ENCODE results near the gene LHFPL5.

Gene LHFPL5

GRCh38 chr6:35765739-35766138 is 39.4 kb upstream of the LHFPL5 start:
- Histone ChIP-seq H3K79me2 (ENCODE audit: insufficient read depth, low read length) (no peaks in the 10 kb centered on the region), H3K4me1 (ENCODE audit: insufficient read depth, low read length) (no peaks in the 10 kb centered on the region), H3K9me3 (ENCODE audit: insufficient read depth, low read length, severe bottlenecking) (no peaks in the 10 kb centered on the region), H3K27ac (ENCODE audit: low read length) (no peak overlapping the region), H2AFZ (ENCODE audit: low read depth, low read length) (no peak overlapping the region), H3K36me3 (ENCODE audit: insufficient read depth, low read length) (no peaks in the 10 kb centered on the region), H3K27me3 (ENCODE audit: insufficient read depth, low read length, poor library complexity) (peaks cover 13% of the 10 kb centered on the region), H4K20me1 (ENCODE audit: insufficient read depth, low read length) (no peaks in the 10 kb centered on the region), H3K9ac (ENCODE audit: low read depth, low read length) (no peak overlapping the region), H3K4me3 (ENCODE audit: low read depth in 1 of 2, low read length in 2 of 2) (no peak overlapping the region), H3K4me2 (ENCODE audit: insufficient read depth, low read length) (no peak overlapping the region)
- no peak for DNase-seq
- TF ChIP-seq EZH2 (IDR thresholded peaks at IDR 0.05; ENCODE audit: borderline replicate concordance, low read depth, low read length, severe bottlenecking), result no peak
- TF ChIP-seq CTCF (IDR thresholded peaks at IDR 0.05; ENCODE audit: borderline replicate concordance, extremely low read depth, low read length, poor library complexity, severe bottlenecking), result no peak
- ATAC-seq (ENCODE audit: insufficient read depth, low read depth), result no peak

- peaks cover 4% of the 10 kb centered on the region for H3K27me3 ChIP-seq (ENCODE audit: insufficient read depth, low read length, poor library complexity)
- no peak overlapping the region for H3K4me3 ChIP-seq (ENCODE audit: low read depth in 1 of 2, low read length in 2 of 2)
- no peaks in the 10 kb centered on the region for H3K4me1 ChIP-seq (ENCODE audit: insufficient read depth, low read length)
- no peak overlapping the region for H3K27ac ChIP-seq (ENCODE audit: low read length)
- no peak overlapping the region for H2AFZ ChIP-seq (ENCODE audit: low read depth, low read length)
- H3K79me2 ChIP-seq (ENCODE audit: insufficient read depth, low read length), result no peaks in the 10 kb centered on the region
- H3K4me2 ChIP-seq (ENCODE audit: insufficient read depth, low read length), result no peak overlapping the region
- H3K9ac ChIP-seq (ENCODE audit: low read depth, low read length), result no peak overlapping the region
- H3K9me3 ChIP-seq (ENCODE audit: insufficient read depth, low read length, severe bottlenecking), result no peaks in the 10 kb centered on the region
- no peaks in the 10 kb centered on the region for H3K36me3 ChIP-seq (ENCODE audit: insufficient read depth, low read length)
- TF ChIP-seq EZH2 (IDR thresholded peaks at IDR 0.05; ENCODE audit: borderline replicate concordance, low read depth, low read length, severe bottlenecking) (no peak), CTCF (IDR thresholded peaks at IDR 0.05; ENCODE audit: borderline replicate concordance, extremely low read depth, low read length, poor library complexity, severe bottlenecking) (no peak)
- DNase-seq (no peak), ATAC-seq (ENCODE audit: insufficient read depth, low read depth) (no peak)
- H4K20me1 ChIP-seq (ENCODE audit: insufficient read depth, low read length), result no peaks in the 10 kb centered on the region; the same call in 1 of the 2 replicates
Measured at GRCh38 chr6:35769211-35769610, 35.9 kb upstream of the LHFPL5 start.

GRCh38 chr6:35771343-35771627 is 33.9 kb upstream of the LHFPL5 start:
- Histone ChIP-seq H3K4me2 (ENCODE audit: insufficient read depth, low read length) (no peak overlapping the region), H3K4me1 (ENCODE audit: insufficient read depth, low read length) (no peaks in the 10 kb centered on the region), H3K27me3 (ENCODE audit: insufficient read depth, low read length, poor library complexity) (peaks cover 13% of the 10 kb centered on the region), H3K9ac (ENCODE audit: low read depth, low read length) (no peak overlapping the region), H4K20me1 (ENCODE audit: insufficient read depth, low read length) (no peaks in the 10 kb centered on the region; the same call in 1 of the 2 replicates), H3K4me3 (ENCODE audit: low read depth in 1 of 2, low read length in 2 of 2) (no peak overlapping the region), H3K9me3 (ENCODE audit: insufficient read depth, low read length, severe bottlenecking) (no peaks in the 10 kb centered on the region), H2AFZ (ENCODE audit: low read depth, low read length) (no peak overlapping the region), H3K36me3 (ENCODE audit: insufficient read depth, low read length) (no peaks in the 10 kb centered on the region), H3K27ac (ENCODE audit: low read length) (no peak overlapping the region), H3K79me2 (ENCODE audit: insufficient read depth, low read length) (no peaks in the 10 kb centered on the region)
- ATAC-seq (ENCODE audit: insufficient read depth, low read depth) (no peak), DNase-seq (no peak)
- no peak for TF ChIP-seq CTCF (IDR thresholded peaks at IDR 0.05; ENCODE audit: borderline replicate concordance, extremely low read depth, low read length, poor library complexity, severe bottlenecking)
- TF ChIP-seq EZH2 (IDR thresholded peaks at IDR 0.05; ENCODE audit: borderline replicate concordance, low read depth, low read length, severe bottlenecking), result no peak

Data from DND-41 (cell line).